Activated gamma-delta T cell treated with anti-CD3 and anti-CD28 coated beads, Interleukin-2, amount 50 U/mL, for 16 hours (primary cell): ENCODE data around the gene ZNF146.
"Not testable (repeated sequence)": the region's sequence is repeated elsewhere in the genome, so short reads cannot be mapped to it uniquely, and the experiment has no call there.

Source experiments
- DNase-seq: peaks from one replicate; pipeline ENCODE4 v3.0.0-alpha.2; 2020; ENCODE audit warnings: low read depth

ZNF146 gene

GRCh38 chr19:36236304-36236945 is 21.5 kb downstream of the ZNF146 start:
- no peak for DNase-seq

DNA sequence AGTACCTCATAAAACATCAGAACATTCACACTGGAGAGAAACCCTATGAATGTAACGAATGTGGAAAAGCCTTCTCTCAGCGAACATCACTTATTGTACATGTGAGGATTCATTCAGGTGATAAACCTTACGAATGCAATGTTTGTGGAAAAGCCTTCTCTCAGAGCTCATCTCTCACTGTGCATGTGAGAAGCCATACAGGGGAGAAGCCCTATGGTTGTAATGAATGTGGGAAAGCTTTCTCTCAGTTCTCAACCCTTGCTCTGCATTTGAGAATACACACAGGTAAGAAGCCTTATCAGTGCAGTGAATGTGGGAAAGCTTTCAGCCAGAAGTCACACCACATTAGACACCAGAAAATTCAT is 22.0 kb downstream of the ZNF146 start:
- no peak for DNase-seq

DNA sequence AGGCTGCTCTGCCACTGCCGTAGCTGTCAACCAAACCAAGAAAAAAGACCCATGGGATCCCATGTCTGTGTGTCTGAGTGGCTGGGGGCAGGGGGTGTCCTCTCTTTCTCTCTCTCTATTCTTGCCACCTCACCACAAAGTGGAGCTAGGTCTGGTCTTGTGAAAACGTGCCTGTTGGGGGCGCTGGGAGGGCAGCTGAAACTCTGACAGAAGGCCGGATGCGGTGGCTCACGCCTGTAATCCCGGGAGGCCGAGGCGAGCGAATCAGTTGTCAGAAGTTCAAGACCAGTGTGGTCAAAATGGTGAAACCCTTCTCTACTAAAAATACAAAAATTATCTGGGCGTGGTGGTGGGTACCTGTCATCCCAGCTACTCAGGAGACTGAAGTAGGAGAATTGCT is 29.2 kb downstream of the ZNF146 start:
- no peak for DNase-seq

GRCh38 chr19:36245210-36246005 is 30.5 kb downstream of the ZNF146 start:
- DNase-seq: no peak

DNA sequence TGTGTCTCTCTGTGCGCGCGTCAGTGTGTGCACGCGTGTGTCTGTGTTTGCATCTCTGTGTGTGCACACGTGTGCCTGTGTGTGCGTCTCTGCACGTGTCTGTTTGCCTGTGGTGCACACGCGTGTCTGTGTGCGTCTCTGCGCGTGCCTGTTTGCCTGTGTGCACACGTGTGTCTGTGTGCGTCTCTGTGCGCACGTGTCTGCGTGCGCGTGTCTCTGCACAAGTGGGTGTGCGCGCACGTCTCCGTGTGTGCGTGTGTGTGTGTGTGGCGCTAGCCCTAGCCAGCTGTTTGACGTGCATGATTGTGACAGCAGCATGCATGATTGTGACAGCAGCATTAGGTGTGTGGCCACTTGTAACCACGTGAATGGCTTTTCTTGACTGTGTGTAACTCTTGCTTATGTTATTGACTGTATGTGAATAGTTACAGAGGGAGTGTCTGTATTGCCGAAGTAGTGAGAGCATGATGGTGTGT is 31.1 kb downstream of the ZNF146 start:
- no peak for DNase-seq

DNA sequence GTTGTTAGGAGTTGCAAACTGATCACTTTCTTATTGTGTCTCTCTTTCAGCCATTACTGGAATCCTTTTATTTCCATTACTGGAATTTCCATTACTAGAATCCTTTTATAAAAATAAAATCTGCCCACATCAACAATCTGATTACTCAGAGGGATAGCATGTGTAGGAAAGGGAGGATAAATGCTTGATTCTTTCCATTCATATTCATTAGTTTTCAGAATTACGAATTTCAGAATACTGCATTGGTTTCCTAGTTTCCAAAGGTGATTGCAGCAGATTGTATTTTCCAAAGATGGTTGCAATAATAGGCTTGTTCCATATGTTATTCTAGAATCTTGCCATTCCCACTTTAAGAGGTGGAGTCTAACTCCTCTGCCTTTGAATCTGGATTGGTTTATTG is 37.1 kb downstream of the ZNF146 start:
- no peak for DNase-seq

- no peak for DNase-seq
Measured at GRCh38 chr19:36254848-36255247, 39.9 kb downstream of the ZNF146 start.

DNA sequence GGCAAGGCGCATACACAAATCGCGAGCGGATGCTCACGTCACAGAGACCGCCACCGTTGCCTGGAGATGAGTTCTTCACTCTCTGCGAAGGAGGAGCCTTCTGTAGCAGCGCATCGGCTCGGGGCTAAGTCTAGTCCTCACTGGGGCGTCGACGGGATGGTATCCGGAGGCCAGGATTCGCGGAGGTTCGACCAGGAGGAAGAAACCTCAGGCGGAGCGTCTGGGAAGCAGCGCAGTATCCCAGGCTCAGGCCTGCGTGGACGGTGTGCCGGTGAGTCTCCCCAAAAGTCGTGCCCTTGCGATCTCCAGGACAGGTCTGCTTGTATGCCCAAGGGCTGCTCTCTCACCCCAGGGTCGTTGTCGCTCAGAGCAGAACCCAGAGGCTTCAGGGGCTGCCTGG is 40.4 kb downstream of the ZNF146 start:
- DNase-seq: no peak

- no peak for DNase-seq
Measured at GRCh38 chr19:36256064-36256463, 41.2 kb downstream of the ZNF146 start.

- no peak for DNase-seq
Measured at GRCh38 chr19:36256853-36257519, 42.1 kb downstream of the ZNF146 start.

- no peak for DNase-seq
Measured at GRCh38 chr19:36257520-36257876, 42.6 kb downstream of the ZNF146 start.

DNA sequence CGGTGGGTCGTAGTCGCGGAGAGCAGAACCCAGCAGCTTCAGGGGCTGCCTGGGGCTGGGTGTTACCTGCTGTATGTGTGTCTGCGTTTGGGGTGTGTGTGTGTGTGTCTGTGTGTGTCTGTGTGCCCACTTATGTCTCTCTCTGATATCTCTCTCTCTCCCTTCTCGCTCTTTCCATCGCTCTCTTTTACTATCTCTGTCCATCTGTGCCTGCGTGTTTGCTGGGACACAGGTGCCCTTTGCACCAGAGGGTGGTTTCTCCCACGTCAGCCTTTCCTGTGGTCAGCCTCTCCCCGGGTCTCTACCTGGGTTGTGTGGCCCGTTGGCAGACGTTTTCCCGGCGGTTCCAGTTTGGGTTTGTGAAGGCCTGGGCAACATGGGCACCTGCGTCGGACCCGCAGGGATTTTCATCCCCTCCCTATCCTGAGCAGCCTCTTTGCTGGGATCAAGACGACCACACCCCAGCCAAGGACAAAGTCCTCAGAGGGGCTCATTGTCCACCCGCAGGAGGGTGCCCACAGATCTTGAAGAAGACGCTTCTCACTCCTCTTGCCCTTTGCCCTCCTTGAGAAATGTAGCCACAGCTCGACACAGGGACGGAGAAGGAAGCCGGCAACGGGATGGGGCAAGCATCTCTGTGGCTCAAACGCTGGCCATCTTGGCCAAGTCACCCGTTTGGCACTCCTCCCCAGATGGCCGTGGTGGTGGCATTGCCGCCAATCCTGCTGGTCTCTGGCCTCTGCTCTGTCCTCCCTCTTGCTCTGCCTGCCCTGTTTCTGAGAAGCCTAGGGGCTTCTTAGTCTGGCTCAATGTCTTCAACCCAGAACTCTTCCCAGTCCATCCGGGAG is 43.3 kb downstream of the ZNF146 start:
- DNase-seq: no peak

DNA sequence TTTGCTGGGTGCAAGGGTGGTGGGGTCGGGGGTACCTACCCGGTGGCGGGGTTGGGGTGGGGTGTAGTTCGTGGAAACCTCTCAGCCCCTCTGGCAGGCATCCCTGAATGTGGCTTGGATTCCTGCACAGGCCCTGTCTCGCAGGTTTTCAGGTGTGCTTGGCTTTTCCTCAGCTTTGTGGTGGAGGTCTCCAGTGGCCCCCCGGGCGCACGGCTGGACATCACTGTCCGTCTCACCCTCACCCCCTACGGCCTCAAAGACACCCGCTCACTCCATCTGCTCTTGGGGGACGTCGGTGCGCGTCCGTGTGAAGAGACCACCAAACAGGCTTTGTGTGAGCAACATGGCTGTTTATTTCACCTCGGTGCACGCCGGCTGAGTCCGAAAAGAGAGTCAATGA is 44.3 kb downstream of the ZNF146 start:
- no peak for DNase-seq

GRCh38 chr19:36265064-36265463 is 50.2 kb downstream of the ZNF146 start:
- no peak for DNase-seq

GRCh38 chr19:36265856-36266374 is 51.0 kb downstream of the ZNF146 start:
- no peak for DNase-seq

- no peak for DNase-seq
Measured at GRCh38 chr19:36266375-36266961, 51.6 kb downstream of the ZNF146 start.

DNA sequence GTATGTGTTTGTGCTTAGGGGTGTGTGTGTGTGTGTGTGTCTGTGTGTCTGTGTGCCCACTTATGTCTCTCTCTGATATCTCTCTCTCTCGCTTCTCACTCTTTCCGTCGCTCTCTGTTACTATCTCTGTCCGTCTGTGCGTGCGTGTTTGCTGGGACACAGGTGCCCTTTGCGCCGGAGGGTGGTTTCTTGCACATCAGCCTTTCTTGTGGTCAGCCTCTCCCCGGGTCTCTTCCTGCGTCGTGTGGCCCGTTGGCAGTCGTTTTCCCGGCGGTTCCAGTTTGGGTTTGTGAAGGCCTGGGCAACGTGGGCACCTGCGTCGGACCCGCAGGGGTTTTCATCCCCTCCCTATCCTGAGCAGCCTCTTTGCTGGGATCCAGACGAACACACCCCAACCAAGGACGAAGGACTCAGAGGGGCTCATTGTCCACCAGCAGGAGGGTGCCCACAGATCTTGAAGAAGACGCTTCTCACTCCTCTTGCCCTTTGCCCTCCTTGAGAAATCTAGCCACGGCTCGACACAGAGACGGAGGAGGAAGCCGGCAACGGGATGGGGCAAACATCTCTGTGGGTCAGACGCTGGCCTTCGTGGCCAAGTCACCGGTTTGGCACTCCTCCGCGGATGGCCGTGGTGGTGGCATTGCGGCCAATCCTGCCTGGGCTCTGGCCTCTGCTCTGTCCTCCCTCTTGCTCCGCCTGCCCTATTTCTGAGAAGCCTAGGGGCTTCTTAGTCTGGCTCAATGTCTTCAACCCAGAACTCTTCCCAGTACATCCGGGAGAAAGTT is 52.3 kb downstream of the ZNF146 start:
- no peak for DNase-seq

DNA sequence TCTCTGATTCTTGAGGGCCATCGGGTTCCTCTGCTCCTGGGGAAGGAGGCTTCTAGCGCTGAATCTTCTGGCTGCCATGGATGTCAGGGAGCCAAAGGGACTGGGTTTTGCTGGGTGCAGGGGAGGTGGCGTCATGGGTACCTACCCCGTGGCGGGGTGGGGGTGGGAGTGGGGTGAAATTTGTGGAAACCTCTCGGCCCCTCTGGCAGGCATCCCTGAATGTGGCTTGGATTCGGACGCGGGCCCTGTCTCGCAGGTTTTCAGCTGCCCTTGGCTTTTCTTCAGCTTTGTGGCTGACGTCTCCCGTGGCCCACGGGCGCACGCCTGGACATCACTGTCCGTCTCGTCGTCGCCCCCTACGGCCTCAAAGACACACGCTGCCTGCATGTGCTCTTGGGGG is 53.2 kb downstream of the ZNF146 start:
- DNase-seq: not testable (repeated sequence)

GRCh38 chr19:36268591-36268990 is 53.7 kb downstream of the ZNF146 start:
- DNase-seq: not testable (repeated sequence)

GRCh38 chr19:36269295-36269694 is 54.4 kb downstream of the ZNF146 start:
- not testable (repeated sequence) for DNase-seq
